ENCODE measurements around the gene ZNF654. TPM values are rescaled to one million over a fixed set of nuclear protein-coding genes. Genes with fewer than 3 reads are reported as not detected.
"Not testable (repeated sequence)": the region's sequence is repeated elsewhere in the genome, so short reads cannot be mapped to it uniquely, and the experiment has no call there.

ZNF654 gene
- total RNA-seq, 1 donor from 2014 or later, result 11.9 TPM

- ATAC-seq; intact Hi-C loops (cut with DNase I); DNase-seq (ENCODE audit: missing footprints): not testable (repeated sequence)
Measured at GRCh38 chr3:88118603-88119002, 59.5 kb downstream of the ZNF654 start.

GRCh38 chr3:88123526-88123925 is 64.5 kb downstream of the ZNF654 start:
- intact Hi-C loops (cut with DNase I), result no loop called here
- ATAC-seq (no peak), DNase-seq (ENCODE audit: missing footprints) (no peak)

- intact Hi-C loops (cut with DNase I), result no loop called here
- DNase-seq (ENCODE audit: missing footprints), result no peak
- no peak for ATAC-seq
Measured at GRCh38 chr3:88131695-88132094, 72.6 kb downstream of the ZNF654 start.

- intact Hi-C loops (cut with DNase I), result no loop called here
- no peak for DNase-seq (ENCODE audit: missing footprints)
- ATAC-seq, result no peak
Measured at GRCh38 chr3:88132894-88133293, 73.8 kb downstream of the ZNF654 start.

- intact Hi-C loops (cut with DNase I), result no loop called here
- ATAC-seq, result no peak
- DNase-seq (ENCODE audit: missing footprints), result no peak
Measured at GRCh38 chr3:88133711-88134263, 74.7 kb downstream of the ZNF654 start.

- intact Hi-C loops (cut with DNase I), result no loop called here
- DNase-seq (ENCODE audit: missing footprints), result no peak
- ATAC-seq, result no peak
Measured at GRCh38 chr3:88137836-88138235, 78.8 kb downstream of the ZNF654 start.

- ATAC-seq, result no peak
- DNase-seq (ENCODE audit: missing footprints), result no peak
- intact Hi-C loops (cut with DNase I), result no loop called here
Measured at GRCh38 chr3:88141458-88142083, 82.5 kb downstream of the ZNF654 start.

GRCh38 chr3:88142094-88142624 is 83.1 kb downstream of the ZNF654 start:
- no peak for ATAC-seq
- intact Hi-C loops (cut with DNase I), result no loop called here
- no peak for DNase-seq (ENCODE audit: missing footprints)

GRCh38 chr3:88147261-88147660 is 88.2 kb downstream of the ZNF654 start:
- intact Hi-C loops (cut with DNase I), result loop anchor here (5.0 kb wide), 1 partner anchor 90 kb away; the partner anchor contains the start of genes CGGBP1 and ZNF654
- no peak for ATAC-seq
- DNase-seq (ENCODE audit: missing footprints), result no peak

- intact Hi-C loops (cut with DNase I), result loop anchor here (5.0 kb wide), 1 partner anchor 91 kb away; the partner anchor contains the start of genes CGGBP1 and ZNF654
- ATAC-seq, result no peak
- peak; percentile 20 for DNase-seq (ENCODE audit: missing footprints)
Measured at GRCh38 chr3:88148651-88149050, 89.6 kb downstream of the ZNF654 start.

- intact Hi-C loops (cut with DNase I), result loop anchor here (5.0 kb wide), 1 partner anchor 92 kb away; the partner anchor contains the start of genes CGGBP1 and ZNF654
- ATAC-seq, result peak; percentile 3
- no peak for DNase-seq (ENCODE audit: missing footprints)
Measured at GRCh38 chr3:88149101-88149508, 90.0 kb downstream of the ZNF654 start.

GRCh38 chr3:88149509-88150362 is 90.7 kb downstream of the ZNF654 start, which contains the start of gene C3orf38:
TSS of gene C3orf38 (plus strand) at chr3:88149959. CDS start at chr3:88150053, 94 bp downstream.
- ATAC-seq (peak; percentile 98), DNase-seq (ENCODE audit: missing footprints) (peak; percentile 92)
- intact Hi-C loops (cut with DNase I), result loop anchor here (5.0 kb wide), 1 partner anchor 92 kb away; the partner anchor contains the start of genes CGGBP1 and ZNF654

- intact Hi-C loops (cut with DNase I), result no loop called here
- ATAC-seq, result no peak
Measured at GRCh38 chr3:88150371-88150770, 91.3 kb downstream of the ZNF654 start.

GRCh38 chr3:88150806-88151205 is 91.8 kb downstream of the ZNF654 start:
- ATAC-seq, result no peak
- intact Hi-C loops (cut with DNase I), result no loop called here
- no peak for DNase-seq (ENCODE audit: missing footprints)

More at GRCh38 chr3:88150371-88150770, 91.3 kb downstream of the ZNF654 start:
- no peak for DNase-seq (ENCODE audit: missing footprints)

- no peak for ATAC-seq
Measured at GRCh38 chr3:88151358-88151757, 92.3 kb downstream of the ZNF654 start.

GRCh38 chr3:88152841-88153240 is 93.8 kb downstream of the ZNF654 start:
- intact Hi-C loops (cut with DNase I), result no loop called here
- DNase-seq (ENCODE audit: missing footprints) (no peak), ATAC-seq (no peak)

More at GRCh38 chr3:88151358-88151757, 92.3 kb downstream of the ZNF654 start:
- no peak for DNase-seq (ENCODE audit: missing footprints)
- intact Hi-C loops (cut with DNase I), result no loop called here

GRCh38 chr3:88166419-88166971 is 107.4 kb downstream of the ZNF654 start:
- no peak for ATAC-seq
- DNase-seq (ENCODE audit: missing footprints), result no peak
- intact Hi-C loops (cut with DNase I), result no loop called here

GRCh38 chr3:88167173-88167572 is 108.1 kb downstream of the ZNF654 start:
- ATAC-seq (no peak), DNase-seq (ENCODE audit: missing footprints) (no peak)
- intact Hi-C loops (cut with DNase I), result no loop called here

GRCh38 chr3:88167704-88168103 is 108.6 kb downstream of the ZNF654 start:
- intact Hi-C loops (cut with DNase I), result no loop called here
- DNase-seq (ENCODE audit: missing footprints) (no peak), ATAC-seq (no peak)

Measured in Right ventricle myocardium inferior (tissue), 1 donor.